Left ventricle myocardium inferior (tissue), 1 donor: ENCODE data around the gene C16orf78. TPM values are rescaled to one million over a fixed set of nuclear protein-coding genes. Genes with fewer than 3 reads are reported as not detected.

Experiments used
- DNase-seq: peaks from one replicate; pipeline ENCODE4 v3.0.0-alpha.2; 2020
- H3K27ac ChIP-seq: fragments of 200-600 bp; replicated peaks from 2 replicates; pipeline ENCODE4 v1.8.0; 2021
- H3K27me3 ChIP-seq: fragments of 200-600 bp; 2 replicates; pipeline ENCODE4 v1.8.0; 2021; ENCODE audit warnings: low read depth
- H3K36me3 ChIP-seq: fragments of 200-600 bp; 2 replicates; pipeline ENCODE4 v1.8.0; 2021
- H3K4me1 ChIP-seq: fragments of 200-600 bp; 2 replicates; pipeline ENCODE4 v1.8.0; 2021
- H3K4me3 ChIP-seq: fragments of 200-600 bp; 2 replicates; pipeline ENCODE4 v1.8.0; 2021; ENCODE audit warnings: mild to moderate bottlenecking, moderate library complexity
- H3K9me3 ChIP-seq: fragments of 200-600 bp; replicated peaks from 2 replicates; pipeline ENCODE4 v1.8.0; 2021
- CTCF ChIP-seq: fragments of 200-600 bp; IDR thresholded peaks from 2 replicates; pipeline ENCODE4 v1.8.0; 2021; ENCODE audit warnings: antibody characterized with exemption, mild to moderate bottlenecking, borderline replicate concordance
- intact Hi-C: fragments of 100-400 bp; cut with micrococcal nuclease; formaldehyde crosslinking; loops from one replicate; pipeline ENCODE4 v1.11.0; 2022
- total RNA-seq: library from RNA; stranded (reverse); fragmentation: NEBNext Ultra II Directional; extraction: Animal tissue kit (Norgen Biotek cat#: 25700); gene quantifications from one replicate; pipeline ENCODE4 v1.2.1, GENCODE V29; 2021
- donor health status: DM: no; HTN: yes; CAD: no; lungs with severe emphysema.

Gene C16orf78
- total RNA-seq, 1 donor from 2014 or later, result not detected

GRCh38 chr16:49344401-49344800 is 29.2 kb upstream of the C16orf78 start:
- TF ChIP-seq CTCF, result no peak
- Histone ChIP-seq H3K4me3 (no peak overlapping the region), H3K36me3 (no peaks in the 10 kb centered on the region), H3K4me1 (no peaks in the 10 kb centered on the region), H3K27me3 (peaks cover 97% of the 10 kb centered on the region), H3K9me3 (no peaks in the 10 kb centered on the region), H3K27ac (no peak overlapping the region)
- DNase-seq, result no peak
- intact Hi-C loops, result no loop called here

- intact Hi-C loops, result no loop called here
- DNase-seq, result no peak
Measured at GRCh38 chr16:49345829-49346228, 27.8 kb upstream of the C16orf78 start.

GRCh38 chr16:49346459-49346858 is 27.1 kb upstream of the C16orf78 start:
- Histone ChIP-seq H3K27me3 (peaks cover 94% of the 10 kb centered on the region), H3K36me3 (no peaks in the 10 kb centered on the region), H3K27ac (no peak overlapping the region), H3K4me1 (no peaks in the 10 kb centered on the region), H3K4me3 (no peak overlapping the region), H3K9me3 (no peaks in the 10 kb centered on the region)
- DNase-seq, result no peak
- TF ChIP-seq CTCF, result no peak
- intact Hi-C loops, result no loop called here

More at GRCh38 chr16:49345829-49346228, 27.8 kb upstream of the C16orf78 start:
- Histone ChIP-seq H3K27ac (no peak overlapping the region), H3K4me3 (no peak overlapping the region), H3K9me3 (no peaks in the 10 kb centered on the region), H3K4me1 (no peaks in the 10 kb centered on the region), H3K36me3 (no peaks in the 10 kb centered on the region), H3K27me3 (peaks cover 94% of the 10 kb centered on the region)
- TF ChIP-seq CTCF, result no peak

GRCh38 chr16:49347476-49347875 is 26.1 kb upstream of the C16orf78 start:
- intact Hi-C loops, result no loop called here
- no peak overlapping the region for H3K4me3 ChIP-seq
- no peak for TF ChIP-seq CTCF

GRCh38 chr16:49348408-49349176 is 25.0 kb upstream of the C16orf78 start:
- intact Hi-C loops, result no loop called here
- DNase-seq, result no peak
- Histone ChIP-seq H3K4me1 (no peaks in the 10 kb centered on the region), H3K27ac (no peak overlapping the region), H3K9me3 (no peaks in the 10 kb centered on the region), H3K27me3 (peaks cover 92% of the 10 kb centered on the region), H3K36me3 (no peaks in the 10 kb centered on the region), H3K4me3 (no peak overlapping the region)
- TF ChIP-seq CTCF, result no peak

More at GRCh38 chr16:49347476-49347875, 26.1 kb upstream of the C16orf78 start:
- H3K27ac ChIP-seq, result no peak overlapping the region
- peaks cover 92% of the 10 kb centered on the region for H3K27me3 ChIP-seq
- H3K36me3 ChIP-seq, result no peaks in the 10 kb centered on the region
- DNase-seq, result no peak
- no peaks in the 10 kb centered on the region for H3K9me3 ChIP-seq
- no peaks in the 10 kb centered on the region for H3K4me1 ChIP-seq
